GF-D8 (cell line): Measurements from ENCODE around the gene CBLB.
"Not testable (repeated sequence)": the region's sequence is repeated elsewhere in the genome, so short reads cannot be mapped to it uniquely, and the experiment has no call there.

Source experiments
- DNase-seq: peaks from one replicate; lab custom pipeline; 2025; lab: John Stamatoyannopoulos, UW

The CBLB gene

DNA sequence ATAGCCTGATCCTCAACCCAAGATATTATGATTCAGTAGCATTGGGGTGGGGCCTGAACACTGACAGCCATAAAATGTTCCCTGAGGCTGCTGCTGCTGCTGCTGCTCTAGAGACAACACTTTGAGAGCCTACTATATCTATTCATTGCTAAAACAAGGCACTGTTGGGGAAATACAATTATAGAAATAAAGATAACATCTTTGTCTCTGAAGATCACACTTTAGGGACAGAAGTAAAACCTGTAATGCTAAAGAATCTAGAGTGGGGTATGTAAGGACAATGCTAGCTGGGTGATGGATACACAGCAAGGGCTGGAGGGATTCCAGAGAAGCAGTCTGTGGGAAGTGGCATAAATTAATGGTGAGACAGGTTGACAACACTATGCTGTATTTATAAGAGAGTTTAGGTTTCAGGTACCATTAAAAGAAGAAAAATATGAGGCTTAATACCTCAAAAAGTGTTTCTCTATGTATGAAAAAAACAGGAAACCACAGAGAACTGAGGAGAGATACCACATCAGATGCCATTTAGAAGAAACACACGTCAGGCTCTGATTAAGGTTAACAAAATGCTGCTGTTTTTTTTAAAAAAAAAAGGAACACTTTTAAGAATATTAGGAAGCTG lies 115.9 kb downstream of the CBLB start:
- DNase-seq: no peak

DNA sequence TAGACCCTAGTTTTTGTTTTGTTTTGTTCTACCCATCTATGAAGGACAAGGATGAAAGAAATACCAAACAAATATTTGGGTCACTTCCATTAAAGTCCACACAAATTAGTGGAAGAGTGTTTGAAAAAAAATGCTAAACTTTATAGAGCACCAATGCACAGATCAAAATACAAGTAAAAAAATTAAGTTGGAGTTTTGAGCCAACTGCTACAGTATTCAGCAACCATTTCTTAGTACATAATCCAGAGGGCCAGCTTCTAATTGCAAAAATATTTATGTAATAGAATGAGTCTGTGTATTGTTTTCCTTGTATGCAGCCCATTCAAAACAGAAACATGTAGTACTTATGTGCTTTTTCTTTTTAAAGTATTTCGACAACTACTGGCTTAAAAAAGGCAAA lies 121.1 kb downstream of the CBLB start:
- DNase-seq: no peak

DNA sequence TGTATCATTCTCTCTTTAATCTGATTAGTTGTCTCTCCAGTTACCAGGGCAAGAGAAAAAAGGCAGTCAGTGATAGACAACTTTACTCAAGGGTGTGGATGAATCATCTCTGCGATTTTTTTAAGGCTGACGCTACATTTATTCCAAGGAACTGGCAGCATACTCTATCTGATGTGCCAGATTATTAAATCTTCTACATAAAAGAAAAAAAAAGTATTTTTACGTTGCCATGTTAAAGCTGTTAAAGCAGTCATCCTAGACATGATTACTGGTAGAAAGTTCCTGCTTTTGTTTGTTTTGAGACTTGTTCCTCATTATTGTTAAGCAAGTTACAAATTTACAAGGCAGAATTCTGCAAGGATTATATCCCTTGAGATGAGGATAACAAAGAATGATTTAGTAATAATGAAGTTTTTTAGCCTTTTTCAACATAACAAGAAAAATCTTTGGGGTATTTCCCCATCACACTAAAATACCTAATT lies 121.7 kb downstream of the CBLB start:
- no peak for DNase-seq

DNA sequence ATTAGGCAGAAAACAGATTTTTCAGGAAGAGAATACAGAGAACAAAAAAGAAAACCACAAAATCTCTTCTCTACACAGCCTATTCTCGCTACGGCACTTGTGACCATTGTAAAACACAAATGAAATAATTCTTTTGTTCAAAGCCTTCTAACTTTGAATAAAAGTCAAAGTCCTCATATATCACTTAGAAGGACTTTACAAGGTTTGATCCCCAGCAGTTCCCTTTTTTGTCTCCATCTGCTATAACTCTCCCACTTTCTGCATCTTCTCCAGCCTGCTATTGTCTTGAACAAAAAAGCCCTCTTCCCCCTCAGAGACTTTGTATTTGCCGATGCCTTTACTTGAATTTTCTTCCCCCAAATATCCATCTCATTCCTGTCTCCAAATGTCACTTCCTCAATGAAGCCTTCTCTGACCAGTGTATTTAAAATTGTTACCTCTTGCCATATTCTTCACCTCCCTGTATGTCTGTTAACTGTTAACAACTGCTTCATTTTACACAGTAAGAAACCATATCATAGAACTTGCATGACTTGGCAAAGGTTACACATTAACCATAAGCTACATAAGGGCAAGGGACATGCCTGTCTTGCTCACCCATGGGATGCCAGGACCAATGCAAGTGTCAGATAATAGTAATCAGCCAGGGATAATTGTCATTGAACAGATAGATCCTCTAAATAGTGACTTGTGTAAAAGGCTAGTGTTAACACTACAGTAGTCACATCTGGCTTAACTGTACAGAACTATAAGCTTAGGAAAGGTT lies 122.4 kb downstream of the CBLB start:
- no peak for DNase-seq

DNA sequence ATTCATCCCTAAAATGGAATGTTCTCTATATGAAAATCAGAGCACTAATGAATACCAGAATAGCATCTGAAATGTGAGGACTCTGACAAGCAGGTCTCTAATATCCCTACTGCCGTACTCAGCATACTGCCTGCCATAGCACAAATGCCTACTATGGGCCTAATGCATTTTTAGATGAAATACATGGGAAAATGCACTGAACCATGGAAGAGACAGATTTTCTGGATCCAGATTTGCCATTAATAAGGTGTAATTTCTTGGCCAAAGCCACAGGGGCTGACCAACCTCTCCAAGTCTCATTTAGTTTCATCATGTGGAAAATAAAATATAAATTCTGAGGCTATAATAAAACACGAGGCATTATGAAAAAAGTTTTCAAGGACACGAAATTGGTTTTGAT lies 123.8 kb downstream of the CBLB start:
- DNase-seq: no peak

DNA sequence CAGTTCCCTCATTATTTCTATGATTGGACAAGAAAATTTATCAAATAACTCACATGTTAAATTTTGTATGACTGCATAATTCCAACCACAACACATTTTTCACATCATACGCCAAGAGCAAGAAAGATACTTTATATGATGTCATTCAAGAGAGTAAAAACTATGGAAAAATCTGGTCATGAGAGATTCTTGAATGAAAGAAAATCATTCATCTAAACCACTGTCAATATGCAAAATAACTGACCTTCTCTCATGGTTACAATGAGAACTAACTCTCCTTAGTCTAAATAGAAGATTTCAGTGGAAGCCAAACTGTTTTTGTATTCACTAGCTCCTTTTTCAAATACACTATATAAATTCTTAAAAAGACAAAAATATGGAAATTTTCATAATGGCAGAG lies 124.6 kb downstream of the CBLB start:
- DNase-seq: no peak

DNA sequence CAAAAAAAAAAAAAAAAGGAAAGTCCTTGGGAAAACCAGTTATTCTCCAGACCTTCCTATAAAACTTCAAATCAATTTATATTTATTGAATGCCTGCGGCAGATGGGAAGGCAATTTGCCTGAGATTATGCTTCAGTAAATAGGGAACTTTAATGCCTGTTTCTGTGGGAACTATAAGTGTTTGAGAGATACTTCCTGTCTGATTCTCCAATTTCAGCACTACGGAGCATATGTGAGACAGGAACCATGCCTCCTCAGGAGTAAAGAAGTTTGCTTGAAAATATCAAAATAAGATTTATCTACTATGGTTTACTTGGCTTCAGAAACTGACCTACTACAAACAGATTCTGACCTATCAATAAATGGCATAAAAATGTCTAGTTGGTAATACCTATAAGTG lies 135.5 kb downstream of the CBLB start:
- no peak for DNase-seq

DNA sequence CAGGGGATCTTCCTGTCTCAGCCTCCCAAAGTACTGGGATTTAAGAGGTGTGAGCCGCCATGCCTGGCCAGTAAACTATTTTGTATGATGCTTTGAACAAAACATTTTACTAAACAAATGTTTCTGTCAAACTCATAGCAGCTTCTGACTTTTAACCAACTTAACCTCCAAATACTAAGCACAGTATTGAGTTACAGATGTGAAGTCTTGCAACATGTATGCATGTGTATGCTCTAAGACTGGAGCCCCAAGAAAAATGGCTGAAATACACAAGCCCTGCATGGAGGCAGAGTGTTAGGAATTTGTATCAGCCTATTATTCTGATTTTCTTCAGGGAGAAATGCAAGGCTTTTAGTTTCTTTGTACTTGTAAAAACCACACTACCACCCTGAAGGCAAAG lies 137.1 kb downstream of the CBLB start:
- no peak for DNase-seq

DNA sequence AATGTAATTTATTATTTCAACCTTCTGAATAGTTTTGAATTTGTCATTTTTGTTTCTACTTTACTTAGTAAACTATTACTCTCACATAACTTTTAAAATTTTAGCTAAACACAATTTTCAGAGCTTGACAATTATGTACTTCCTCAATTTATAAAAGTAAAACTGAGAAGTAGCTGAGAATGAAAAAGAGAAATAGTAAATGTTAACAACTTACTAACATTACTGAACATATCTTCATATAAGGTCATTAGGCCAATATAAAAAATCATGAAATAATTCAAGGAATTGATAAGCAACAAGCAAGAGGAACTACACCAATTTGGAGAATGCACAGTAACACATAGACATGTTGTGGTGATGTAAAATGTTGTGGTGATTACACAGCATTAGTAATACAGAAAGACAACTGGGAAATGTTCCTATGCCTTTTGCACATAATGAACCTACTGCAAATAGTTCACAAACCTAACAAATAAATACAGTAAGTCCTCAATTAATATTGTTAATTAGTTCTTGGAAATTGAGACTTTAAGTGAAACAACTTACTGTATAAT lies 137.9 kb downstream of the CBLB start:
- no peak for DNase-seq

DNA sequence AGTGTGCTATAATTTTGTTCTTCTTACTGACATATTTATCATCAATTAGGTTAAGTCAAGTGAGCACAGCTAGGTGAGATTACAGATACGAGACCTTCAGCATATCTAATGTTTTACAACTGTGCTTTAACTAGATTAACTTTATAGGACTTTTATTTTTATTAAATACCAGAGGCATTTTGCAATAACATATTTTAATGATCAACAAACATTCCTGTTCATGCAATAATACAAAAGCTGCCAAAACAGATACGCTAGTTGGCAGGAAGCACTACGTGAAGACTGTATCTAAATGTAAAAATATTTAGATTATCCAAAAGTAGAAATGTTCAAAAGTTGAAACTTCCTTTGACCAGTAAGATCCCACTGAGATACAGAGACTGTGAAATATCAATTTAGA lies 139.1 kb downstream of the CBLB start:
- DNase-seq: no peak

DNA sequence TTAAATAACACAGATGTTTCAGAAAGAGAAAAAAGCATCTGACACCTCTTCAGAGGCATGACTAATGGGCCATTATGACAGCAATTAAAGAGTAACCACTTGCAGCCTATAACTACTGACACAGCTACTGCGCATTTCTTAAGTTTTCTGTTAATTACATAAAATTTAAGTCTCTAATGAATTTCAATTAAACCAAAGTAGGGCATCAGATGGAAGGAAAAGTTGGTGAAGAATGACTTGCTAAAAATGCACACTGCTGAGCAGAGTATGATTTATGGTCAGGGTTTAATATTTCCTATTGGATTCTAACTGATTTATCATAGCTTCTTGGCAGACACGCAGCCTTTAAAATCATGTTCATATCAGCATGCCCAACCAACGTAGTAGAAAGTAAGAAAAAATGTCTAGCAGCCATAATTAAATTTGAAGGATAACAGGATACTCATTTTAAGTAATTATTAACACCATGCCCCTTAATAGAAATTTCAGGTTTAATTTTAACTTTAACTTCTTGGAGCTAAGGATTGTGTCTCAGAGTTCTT lies 140.0 kb downstream of the CBLB start:
- DNase-seq: no peak

DNA sequence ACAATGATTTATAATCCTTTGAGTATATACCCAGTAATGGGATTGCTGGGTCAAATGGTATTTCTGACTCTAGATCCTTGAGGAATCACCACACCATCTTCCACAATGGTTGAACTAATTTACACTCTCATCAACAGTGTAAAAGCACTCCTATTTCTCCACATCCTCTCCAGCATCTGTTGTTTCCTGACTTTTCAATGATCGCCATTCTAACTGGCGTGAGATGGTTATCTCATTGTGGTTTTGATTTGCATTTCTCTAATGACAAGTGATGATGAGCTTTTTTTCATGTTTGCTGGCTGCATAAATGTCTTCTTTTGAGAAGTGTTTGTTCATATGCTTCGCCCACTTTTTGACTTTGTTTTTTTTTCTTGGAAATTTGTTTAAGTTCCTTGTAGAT lies 141.8 kb downstream of the CBLB start:
- DNase-seq: not testable (repeated sequence)

DNA sequence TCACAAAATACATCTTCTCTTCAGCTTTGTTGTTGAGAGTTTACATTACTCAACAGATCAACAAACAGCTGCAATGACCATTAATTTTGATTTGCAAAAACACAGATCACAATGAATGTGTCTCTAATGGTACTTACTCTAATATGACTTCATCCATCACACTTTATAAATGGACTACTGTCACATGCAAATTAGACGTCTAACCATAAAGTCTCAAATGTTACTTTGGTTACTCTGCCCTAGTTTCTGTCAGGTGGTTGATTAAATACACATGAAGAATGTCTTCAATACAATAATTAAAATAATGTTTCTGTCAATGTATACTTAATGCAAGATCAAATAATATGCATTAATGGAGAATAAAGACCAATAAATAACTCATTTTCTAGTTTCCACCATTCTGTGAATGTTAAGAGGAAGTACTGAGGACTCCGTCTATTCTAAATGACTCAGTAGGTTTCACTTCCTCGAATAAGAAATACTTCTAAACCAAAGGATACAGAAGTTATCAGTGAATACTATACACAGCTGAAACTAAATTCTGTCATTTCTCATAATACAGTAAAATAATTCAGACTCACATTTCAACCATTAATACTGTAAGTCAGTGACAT lies 145.8 kb downstream of the CBLB start:
- DNase-seq: peak; percentile 19

DNA sequence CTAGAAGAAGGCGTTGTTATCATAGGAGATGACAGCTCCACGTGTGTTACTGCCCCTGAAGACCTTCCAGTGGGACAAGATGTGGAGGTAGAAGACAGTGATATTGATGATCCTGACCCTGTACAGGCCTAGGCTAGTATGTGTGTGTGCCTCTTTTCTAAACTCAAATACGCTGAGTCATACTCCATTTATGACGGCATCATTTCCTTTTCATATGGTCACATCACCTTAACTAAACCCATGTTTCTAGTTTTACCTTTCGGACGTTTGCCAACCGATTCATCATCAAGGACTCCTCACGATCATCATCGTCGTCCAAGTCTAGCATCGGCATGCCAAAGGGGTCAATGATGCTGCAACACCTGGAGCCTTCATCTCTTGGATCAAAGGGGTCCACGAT lies 149.0 kb downstream of the CBLB start:
- DNase-seq: no peak

DNA sequence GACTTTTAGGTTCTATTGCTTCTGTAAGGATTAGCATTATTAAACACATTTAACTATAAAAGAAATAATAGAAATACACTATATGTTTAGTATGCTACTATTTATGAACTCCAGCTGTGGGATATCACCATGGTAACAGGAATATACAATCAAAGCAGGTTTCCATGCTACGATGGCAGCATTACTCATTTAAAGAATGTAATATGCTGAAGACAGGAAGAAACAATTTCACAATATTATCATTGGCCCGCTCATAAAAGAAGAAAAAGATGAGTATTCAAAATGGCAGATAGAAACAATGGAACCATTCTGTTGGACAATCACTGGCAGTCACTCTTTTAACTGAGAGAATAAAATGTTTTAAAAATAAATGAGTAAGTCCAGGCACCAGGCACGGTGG lies 153.4 kb downstream of the CBLB start:
- DNase-seq: no peak

DNA sequence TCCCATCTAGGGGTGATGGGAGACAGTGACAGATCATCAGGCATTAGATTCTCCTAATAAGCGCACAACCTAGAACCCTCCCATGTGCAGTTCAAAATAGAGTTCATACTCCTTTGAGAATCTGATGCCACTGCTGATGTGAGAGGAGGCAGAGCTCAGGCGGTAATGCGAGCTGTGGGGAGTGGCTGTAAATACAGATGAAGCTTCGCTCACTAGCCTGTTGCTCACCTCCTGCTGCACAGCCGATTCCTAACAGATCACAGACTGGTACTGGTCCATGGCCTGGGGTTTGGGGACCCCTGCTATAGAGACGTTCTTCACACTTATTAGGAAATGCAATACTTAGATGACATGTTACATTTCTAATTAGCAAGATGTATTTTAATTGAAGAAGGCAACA lies 154.4 kb downstream of the CBLB start:
- no peak for DNase-seq

DNA sequence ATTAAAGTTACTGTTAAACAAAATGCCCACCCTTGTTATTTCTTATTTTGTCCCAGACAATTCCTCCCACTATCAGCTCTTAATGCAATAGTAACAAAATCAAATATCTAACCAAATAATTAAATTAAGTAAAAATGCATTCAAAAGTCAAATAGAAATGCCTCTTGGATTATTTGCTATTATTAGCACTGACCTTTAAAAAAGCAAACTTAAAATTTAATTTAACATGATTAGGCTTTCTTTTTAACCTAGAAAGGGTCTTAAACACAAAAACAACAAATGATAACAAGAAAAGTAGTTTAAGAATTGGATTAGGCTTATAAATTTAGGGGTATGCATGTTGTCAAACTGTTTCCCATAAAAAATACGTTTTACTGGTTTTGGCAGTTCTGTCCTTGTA lies 159.8 kb downstream of the CBLB start:
- DNase-seq: no peak

DNA sequence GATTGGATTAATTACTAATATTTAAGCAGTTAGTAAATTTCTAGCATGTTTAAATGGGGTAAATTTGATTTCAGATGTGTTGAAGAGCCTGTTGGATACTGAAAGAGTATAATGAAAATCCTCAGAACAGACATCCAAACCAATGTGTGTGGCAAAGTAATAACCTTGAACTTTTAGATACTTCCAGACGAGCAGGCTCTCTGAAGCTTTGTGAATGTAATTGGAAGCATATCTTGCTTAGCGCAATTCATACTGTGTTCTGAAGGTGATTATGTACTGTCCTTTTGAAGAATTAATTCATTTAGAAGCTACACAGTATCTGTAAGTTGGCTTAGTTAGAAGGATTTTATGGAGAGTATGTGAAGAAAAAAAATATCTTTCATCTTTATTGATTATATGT lies 161.8 kb downstream of the CBLB start:
- DNase-seq: no peak

DNA sequence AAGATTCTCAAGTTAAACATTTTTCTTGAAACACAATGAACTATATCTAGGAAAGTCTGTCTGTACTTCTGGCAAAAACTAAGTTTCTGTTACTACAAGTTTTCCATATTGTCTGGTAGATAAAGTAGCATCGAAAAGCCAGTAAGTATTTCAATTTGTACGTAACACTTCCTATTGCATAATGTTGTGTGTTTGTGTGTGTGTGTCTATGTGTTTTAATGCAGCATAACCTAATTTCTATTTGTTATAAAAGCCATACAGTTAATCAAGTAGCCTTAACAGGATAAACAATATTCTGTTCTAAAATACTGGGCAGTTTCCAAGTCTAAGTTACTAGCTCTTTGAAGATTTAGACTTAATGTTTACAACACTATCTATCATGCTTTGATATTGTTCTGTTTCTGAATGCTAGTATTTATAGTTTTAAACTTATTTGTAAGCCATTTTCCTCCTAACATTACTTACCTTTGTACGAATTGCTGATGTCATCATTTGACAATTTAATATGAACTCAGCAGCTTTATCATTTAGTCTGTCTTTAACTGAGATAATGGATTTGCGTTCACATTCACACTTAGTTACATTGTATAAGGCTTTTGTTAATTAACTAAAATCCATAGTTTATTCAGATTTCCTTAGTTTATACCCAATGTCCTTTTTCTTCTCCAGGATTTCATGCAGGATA lies 163.9 kb downstream of the CBLB start:
- no peak for DNase-seq

DNA sequence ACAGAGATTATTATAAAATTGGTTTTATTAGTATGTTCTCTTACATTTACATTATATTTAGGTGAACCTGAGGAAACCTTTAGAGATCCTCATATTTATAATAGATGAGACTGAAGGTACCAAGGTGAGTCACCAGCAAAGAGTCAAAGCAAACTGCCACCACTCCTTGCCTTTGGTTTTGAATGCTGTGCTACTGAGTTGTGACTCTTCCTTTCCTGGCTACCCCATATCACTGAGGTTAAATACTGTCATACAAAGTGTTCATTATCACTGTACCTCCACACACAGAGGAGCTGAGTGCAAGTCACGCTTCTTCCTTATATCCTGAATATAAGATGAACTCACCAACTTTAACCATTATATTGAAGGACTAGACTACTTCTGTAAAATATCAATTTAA lies 168.2 kb downstream of the CBLB start:
- DNase-seq: no peak

DNA sequence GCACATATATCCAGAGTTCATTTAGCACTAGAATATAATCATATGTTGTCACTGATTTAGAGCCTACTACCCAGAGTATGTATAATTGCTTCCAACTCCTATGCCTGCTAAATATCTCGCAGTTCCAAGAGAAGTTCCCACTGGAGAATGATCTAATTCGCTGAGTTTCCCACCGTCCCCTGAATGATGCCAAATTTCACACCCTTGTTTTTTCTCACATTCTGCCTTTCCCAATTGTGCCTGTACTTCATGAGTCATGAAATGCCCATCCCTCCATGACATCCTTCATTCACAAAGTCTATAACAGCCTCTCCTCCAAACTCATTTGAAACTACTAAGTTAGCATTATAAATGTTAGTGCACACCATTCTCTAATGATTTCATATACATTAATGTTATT lies 177.2 kb downstream of the CBLB start:
- no peak for DNase-seq

DNA sequence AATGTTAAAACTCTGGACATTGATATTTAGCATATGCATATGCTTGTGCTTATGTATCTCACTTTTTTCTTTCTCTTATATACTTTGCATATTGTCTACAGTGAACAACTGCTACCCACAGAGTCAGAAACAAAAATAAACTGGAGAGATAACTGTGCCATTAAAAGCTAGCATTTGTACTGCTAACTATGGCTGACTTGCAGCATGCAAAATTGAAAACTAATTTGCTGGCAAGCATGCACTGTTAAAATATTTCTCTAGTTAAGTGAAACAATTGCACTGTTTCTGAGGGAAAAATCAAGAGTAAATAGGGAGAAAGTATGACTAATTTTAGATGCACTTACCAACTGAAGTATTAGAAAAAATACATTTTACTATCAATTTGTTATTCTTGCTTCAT lies 177.8 kb downstream of the CBLB start:
- no peak for DNase-seq
